NCI-H1092 (cell line): ENCODE data around the gene SLC3A2.
A peak's percentile ranks its signal among the peaks of the same experiment; 100 is the strongest.

Experiments used
- DNase-seq: peaks from one replicate; lab custom pipeline; 2025; lab: John Stamatoyannopoulos, UW

SLC3A2 gene

DNA sequence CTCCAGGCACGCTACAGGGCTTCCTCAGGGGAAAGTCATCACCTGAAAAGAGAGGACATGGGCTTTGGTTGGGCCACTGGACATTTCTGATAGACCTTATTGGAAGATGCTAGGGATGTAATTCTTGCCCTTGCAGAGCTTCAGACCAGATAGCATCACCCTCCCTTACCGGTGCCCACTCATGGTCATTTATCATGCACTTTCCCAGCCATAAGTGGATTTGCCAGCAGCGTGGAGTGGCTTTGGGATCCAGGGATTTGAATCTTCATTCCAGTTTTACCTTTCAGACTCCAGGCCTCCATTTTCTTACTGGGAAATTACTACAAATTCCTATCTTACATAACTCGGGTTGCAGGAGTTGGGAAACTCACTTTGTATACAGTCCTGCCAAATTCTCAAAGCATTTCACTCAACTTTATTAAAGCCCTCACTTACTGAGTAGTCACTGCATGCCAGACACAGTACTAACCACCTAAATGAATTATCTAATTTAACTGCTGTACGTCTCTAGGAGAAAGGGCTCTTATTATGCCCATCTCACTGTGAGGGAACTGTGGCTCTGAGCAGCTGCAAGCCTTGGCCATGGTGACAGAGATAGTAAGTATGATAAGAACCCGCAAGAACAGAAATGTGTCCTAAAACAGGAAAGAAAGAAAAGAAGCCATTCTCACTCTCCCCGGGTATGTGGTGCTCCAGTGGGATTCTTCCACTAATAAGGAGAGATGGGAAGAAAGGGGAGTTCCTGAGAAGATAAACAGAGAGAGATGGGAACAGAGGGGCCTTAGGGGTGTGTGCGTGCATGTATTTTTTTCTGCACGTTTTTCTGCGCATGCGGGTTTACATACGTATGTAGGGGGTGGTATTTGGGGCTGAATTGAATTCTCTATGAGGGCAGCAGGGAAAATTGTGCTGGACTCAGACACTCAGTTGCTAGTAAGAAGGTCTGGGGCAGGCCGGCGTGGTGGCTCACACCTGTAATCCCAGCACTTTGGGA lies 30.7 kb downstream of the SLC3A2 start:
- no peak for DNase-seq

DNA sequence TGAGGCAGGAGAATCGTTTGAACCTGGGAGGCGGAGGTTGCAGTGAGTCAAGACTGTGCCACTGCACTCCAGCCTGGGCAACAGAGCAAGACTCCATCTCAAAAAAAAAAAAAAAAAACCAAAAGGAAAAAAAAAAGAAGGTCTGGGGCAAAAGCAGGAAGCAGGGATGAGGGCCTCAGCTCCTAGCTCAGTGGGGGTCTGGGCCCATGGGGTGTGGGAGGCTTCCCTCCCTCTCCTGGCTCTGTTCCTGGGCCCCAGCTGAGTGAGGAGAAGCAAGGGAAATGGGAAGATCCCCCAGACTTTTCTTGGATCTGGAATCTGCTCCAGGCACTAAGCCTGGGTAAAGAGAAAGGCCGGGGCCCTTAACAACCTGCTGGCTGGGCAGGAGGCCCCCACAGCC lies 31.6 kb downstream of the SLC3A2 start:
- DNase-seq = no peak

DNA sequence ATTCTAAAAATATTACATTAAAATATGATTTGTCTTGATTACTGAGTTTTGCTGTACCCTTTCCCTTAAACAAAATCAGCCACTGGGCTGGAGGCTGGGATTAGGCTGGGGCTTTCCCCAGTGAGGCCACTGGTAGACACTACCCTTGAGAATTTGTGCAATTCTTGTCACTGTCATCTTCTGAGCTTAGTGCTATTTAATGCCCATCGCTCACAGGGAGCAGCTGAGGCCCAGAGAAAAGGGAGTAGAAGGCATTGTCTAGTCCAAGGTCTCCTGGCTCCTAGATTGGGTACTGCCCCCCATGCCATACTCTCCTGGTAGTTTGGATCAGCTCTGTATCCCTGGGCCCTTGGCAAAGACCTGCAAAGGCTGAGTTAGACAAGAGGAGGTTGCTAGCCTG lies 33.7 kb downstream of the SLC3A2 start:
- no peak for DNase-seq

DNA sequence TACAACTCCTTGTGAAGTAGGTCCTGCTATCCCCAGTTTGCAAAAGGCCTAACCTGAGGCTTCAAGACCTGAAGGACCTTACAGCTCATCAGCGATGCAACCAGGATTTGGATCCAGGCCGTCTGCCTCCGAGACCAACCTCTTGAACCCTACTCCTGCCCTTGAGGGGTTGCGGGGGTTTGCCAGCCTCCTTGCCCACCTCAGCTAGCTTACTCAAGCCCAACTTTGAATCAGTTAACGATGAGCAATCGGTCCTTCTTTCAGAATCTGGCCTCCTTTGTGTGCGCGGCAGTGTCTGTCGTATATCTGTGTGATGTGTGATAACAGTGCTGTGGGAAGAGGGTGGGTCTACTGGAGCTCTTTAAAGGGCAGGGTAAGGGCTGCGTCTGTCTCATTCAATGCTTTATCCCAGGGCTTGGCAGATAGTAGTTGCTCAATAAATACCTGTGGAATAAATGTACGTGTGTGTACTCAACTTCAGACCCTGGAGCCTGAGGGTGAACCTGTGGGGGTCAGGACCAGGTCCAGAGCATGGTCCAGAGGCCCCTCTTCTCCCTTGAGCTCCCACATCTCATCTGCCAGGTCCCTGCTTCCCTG lies 37.3 kb downstream of the SLC3A2 start:
- no peak for DNase-seq

DNA sequence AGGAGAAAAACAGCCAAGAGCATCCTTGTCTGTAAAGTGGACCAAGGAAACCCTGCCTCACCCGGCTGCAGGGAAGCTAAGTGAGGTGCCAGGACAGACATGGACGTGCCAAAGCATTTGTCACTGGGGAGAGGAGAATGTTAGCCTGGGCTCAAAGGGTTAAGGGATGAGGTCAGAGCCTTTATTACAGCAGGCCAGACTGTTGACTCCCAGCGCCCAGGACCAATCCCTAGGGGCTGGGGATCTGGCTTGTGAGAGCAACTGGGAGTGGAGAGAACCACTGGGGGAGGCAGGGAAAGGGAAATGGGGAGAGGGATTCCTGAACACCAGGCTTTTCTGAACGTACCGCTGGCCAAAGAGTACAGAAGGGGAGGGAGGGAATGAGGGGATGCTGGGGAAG lies 37.8 kb downstream of the SLC3A2 start:
- DNase-seq = no peak

DNA sequence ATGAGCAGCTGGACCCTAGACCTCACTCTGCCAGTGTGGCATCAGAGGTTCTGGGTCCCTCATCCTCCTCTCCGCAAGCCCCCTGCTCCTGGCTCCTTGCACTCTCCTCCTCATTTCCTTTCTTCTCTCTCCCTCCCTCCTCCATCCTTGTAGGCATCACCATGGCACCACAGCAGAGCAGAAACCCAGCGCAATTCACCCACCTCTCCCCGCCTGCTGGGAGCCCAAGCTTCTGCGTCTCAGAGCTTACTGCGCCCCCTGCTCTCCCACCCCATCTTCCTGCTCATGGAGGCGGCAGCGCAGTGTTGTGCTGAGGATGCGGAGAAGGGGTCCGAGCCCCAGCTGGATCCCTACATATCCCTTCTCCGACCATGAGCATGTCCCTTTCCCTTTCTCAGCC lies 38.8 kb downstream of the SLC3A2 start:
- no peak for DNase-seq

DNA sequence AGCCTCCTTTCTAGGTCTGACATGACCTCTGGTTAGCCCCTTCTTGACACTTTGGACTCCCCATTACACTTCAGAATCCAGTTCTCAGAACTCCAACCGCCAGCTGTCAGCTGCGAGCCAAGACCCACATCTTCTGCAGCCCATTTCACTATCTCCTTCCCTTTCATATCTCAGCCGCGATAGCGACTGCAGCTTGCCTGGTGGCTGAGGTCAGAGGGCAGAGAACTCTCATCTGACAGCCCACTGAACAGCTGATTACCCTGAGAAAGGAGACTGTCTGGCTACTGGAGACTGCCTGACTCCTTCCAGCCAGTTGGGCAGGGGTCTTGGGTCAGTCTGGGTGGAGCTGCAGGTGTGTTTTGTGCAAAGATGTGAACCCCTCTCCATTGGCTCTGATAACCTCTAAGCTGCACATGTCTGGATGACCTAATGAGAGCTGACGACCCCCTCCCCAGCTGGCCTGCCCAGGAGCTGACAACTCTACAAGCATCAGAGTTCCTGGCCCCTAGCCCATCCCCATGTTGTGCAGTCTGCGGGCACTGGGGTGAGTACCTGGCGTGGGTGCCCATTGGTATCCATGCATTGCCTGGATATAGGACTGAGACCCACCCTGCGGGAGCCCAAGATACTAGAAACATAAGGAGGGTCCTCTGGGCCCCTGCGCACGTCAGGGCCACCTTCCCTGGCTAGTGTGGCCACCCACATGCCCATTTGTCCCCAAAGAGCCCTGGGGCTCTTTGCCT lies 39.4 kb downstream of the SLC3A2 start:
- no peak for DNase-seq

DNA sequence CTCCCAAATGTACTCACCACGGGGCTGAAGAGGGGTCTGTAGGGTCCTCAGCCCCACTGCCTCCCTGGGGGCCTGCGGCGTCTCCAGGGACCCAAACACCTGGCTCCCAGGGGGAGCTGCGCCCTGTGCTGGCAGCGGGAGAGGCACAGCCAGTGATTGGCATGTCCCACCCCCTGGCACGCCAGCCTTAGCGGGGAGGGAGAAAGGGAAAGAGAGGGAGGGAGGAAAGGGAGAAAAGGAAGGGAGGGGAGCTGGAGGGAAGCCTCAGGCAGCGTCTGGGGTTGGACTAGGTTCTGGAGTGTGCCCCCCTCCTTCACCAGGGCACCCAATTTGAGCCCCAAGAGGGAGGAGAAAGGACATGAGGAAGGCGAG lies 40.5 kb downstream of the SLC3A2 start, which contains the start of gene CHRM1:
Gene CHRM1, minus strand, starts transcription at position 163 of the 372 bp plus-strand sequence. CDS start 10,263 bp downstream, outside the sequence.
- DNase-seq = no peak

DNA sequence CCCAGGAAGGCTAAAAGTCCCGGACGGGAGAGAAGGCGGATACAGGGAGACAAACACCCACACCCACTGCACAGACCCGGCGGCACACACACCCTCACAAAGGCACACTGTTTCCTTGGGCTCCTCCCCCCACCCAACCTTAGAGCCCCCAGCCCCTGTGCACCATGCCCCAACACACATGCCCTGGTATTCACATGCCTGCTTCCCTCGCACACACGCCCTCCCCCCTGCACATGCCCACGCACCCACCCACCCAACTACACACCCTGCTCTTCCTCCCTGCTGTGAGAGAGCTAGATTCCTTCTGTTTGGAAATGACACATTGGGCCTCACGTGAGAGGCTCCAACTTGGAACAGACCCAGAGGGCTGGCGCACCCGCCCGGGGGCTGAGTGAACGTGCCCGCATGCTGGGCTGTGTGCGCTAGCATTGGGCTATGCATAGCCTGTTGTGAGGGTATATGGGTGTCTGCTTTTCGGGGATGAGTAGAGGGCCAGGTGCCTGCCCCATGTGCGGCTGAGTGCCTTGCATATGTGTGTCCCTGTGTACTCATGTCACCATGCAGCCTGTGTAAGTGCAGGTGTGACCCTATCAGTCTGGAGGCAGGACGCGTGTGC lies 41.0 kb downstream of the SLC3A2 start:
- peak; percentile 28 for DNase-seq

DNA sequence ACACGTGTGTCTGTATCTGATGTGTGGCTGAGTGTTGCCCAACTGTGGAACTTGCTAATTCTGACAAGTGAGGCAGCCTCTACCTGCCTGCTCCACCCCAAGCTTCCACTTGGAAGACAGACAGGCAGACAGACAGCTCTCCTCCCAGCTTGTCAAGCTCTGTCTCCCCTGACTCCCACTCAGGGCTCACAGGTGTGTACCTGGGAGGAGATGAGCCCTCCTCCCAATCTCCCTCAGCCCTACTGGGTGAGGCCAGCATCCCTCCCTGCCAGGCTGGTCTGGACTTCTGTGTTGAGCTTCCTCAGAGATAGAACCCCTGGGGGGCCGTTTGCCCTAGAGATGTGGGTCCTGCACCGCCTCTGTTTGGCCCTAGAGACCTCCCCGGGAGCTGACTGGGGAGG lies 41.5 kb downstream of the SLC3A2 start:
- no peak for DNase-seq

DNA sequence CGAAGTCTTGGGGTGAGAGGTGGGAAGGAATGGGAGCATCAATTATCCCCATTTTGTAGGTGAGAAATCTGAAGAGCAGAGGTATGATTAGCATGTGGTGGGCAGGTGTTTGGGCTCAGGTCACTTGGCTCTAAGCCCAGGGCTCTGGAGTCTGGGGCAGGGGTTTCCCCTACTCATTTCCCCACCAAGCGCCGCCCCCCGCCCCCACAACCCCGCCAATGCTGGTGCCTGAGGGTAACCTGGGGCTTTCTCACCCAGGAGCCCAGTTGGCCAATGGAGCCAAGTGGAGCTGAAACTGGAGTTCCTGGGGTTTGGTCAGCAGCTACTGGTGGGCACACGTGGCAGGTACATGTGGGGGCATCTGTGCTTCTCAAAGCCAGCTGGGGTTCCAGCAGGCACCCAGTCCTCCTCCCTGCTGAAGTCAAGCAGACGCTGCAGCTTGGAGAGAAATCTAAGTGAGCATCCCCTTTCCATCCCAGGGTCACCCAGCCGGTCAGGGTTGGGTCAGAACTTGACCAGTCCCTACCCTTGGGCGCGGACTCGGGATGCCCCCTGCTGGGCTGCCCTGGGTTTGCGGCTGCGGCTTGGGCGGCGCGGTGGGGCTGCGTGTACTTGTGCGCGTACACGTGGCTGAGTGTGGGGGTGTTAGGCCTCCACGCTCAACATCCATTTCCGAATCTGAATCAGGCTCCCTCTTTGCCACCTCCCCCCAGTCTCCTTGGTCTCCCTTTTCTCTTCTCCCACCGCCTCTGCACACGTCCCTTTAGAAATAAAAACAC lies 42.1 kb downstream of the SLC3A2 start:
- no peak for DNase-seq

DNA sequence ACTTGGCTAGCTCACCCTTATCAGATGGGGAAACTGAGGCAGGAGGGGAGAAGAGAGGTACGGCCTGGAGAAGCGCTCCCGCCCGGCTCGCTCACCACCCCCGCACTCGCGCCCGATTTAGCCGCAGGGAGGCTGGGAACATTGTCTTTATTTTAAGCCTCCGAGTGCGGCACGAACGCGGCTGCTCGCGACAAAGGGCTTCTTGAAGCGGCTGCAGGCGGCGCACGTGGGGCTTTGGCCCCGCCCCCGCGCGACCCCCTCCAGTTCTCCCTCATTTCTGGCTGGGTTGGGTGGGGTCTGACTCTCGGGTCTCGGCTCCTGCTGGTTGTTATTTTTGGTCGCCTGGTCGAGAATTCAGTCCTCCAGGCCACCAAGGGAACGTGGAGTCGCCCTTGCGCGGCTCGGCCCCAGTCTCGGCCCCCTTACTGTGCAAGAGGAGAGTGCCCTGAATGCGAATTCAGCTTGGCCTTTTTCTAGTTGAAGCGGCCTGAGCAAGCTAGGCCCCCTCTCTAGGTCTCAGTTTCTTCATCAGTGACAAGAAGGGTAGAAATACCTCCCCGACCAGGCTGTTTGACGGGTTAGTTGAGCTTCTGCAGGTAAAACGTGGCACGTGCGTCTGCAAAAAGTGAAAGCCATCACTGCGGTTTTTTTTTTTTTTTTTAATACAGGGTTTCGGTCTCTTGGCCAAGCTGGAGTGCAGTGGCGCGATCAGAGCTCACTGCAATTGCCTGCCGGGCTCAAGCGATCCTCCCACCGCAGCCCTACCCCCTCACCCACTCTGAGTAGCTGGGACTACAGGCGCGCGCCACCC lies 43.1 kb downstream of the SLC3A2 start:
- no peak for DNase-seq

DNA sequence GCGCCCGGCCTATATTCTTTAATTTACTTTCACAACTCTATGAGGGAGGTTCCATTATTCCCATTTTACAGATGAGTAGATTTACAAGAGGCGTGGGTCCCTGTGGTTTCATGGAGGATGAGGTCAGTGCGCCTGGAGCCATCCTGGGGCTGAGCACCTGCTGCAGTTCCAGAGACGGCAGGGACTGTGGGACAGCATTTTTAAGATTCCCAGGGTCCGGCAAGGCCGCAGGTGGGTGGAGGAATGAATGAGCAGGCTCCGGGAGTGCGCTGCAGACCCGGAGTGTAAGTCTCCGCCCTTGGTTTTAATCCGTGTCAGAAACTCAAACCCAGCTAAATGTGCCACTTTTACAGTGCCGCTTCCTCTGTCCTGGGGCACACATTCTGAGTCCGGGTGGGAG lies 44.6 kb downstream of the SLC3A2 start:
- DNase-seq = no peak

DNA sequence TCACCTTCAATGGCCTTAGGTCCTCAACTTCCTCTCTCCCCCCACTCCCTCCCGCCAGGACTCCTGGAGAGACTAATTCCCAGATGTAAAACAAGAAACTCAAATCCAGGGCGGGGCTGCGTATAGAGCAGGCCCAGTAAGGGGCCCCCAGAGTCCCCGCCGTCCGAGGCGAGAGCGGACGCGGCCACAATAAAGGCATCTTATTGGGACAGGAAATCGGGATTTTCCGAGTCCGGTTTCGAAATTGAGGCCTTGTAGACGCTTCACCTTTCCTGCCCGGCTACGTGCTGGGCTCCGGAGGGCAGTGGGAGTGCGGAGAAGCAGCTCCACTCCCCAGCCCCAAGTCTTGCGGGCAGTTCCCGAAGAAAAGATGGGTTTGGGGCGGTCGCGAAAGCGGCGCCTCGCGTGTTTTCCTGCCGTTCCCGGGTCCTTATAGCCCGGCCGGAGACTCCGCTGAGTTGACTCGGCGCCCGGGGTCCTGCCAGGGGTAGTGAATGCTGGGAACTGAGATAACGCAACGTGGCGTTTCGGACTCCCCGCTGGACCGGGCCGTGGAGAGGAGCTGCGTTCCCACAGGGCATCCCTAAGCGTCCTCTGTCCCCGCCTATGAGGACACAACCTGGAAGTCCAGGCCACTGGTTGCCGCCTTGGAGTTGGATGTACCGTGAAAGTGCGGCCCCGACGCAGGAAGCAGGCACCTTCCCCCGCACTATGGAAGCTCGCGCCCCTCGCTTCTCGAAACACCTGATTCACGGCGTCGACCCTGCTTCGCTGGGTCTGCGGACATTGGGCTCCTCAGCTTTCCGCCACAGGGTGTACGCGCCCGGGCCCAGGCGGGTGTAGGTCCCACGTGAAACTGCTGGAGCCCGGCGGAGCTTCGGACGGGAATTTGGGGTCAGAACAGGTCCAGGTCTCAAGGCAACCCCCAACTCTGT lies 45.3 kb downstream of the SLC3A2 start:
- no peak for DNase-seq

DNA sequence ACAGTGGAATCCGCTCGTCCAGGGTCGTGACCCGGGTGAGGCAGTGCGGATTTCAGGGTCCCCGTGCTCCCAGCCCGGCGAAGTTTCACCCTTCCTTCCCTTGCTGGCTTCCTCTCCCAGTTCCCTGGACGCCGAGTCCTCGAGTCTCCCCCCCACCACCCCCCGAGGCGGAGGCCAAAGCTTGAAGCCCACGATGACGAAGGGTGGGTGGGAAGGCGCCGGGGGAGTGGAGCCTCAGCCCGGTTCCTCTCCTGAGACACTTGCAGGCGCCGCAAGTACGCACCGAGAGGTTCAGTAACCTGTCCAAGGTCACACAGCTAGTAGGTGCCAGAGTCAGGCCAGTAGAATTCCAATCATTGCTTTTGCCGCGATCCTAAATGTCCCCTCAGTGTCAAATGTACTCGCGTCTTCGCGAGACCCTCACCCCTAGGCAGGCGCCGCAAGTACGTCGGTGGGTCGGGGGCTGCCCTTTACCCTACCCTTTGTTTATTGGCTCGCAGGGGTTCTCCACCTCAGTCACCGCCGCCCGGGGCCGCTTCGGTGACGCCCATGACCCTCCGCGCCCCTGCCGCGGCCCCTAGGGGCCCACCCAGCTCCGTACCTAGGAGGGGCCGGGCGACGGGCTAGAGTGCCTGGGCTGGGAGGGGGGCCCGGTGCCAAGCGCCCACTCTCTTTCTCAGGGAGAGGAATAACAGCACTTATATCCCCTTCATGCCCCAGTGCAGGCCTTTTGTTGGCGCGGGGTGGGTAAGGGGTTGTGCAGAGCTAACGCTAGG lies 46.2 kb downstream of the SLC3A2 start:
- DNase-seq = no peak

DNA sequence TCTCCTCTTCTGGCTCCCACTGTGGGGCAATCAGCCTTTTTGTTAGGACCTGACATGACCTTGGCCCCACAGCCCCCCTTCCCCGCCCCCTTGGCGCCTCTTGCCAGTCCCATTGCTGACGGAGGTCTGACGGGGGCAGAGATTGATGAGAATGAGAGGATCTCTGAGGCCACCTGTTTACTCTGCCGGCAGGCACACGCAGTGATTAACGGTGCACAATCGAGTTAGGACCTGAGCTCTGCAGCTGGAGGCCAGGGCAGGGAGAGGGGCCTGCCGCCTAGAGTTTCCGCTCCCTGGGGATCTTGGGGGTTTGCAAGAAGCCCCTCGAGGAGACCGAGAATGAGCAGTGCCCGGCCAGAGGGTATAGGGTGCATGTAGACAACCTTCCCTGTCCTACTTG lies 47.3 kb downstream of the SLC3A2 start:
- peak; percentile 16 for DNase-seq

DNA sequence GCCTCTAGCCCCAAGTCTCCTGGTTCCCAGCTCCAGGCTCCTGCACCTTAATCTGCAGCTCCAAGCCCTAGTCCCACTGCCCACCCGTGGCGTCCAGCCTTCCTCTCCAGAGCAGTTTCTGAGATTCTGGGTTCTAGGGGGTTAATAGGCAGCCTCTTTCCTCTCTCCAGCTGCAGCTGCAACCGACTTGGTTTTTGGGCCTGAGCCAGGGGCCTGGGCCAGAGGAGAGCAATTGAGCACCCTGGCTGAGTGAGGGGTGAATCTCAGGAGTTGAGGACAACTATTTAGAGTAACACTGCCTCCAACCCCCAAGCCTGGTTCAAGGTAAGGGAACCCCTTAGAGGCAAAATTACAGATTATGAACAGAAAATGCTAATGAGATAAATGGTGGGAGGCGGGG lies 49.5 kb downstream of the SLC3A2 start:
- DNase-seq = peak; percentile 41

DNA sequence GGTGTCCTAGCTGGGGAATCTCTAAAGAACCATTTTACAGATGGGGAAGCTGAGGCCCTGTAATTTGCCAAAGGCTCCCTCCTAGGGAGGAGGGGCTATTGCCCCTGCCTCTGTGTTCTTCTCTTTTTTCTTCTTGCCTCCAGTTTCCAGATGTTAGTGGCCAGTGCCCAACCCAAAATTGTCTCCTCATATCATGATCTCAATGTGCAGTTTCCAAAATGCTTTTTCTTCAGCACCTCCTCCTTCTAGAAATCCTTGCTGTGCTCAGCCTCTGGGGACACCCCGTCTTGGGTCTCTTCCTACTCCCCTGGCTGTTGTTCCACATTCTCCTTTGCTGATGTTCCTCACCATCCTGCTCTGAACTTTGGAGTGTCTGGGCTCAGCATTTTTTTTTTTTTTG lies 50.0 kb downstream of the SLC3A2 start:
- DNase-seq = no peak
